Measurements from ENCODE around the gene SHB. TPM values are rescaled to one million over a fixed set of nuclear protein-coding genes. Genes with fewer than 3 reads are reported as not detected.

SHB gene
- total RNA-seq, 2 donors from 2014 or later, result 1.0 to 1.6 TPM

DNA sequence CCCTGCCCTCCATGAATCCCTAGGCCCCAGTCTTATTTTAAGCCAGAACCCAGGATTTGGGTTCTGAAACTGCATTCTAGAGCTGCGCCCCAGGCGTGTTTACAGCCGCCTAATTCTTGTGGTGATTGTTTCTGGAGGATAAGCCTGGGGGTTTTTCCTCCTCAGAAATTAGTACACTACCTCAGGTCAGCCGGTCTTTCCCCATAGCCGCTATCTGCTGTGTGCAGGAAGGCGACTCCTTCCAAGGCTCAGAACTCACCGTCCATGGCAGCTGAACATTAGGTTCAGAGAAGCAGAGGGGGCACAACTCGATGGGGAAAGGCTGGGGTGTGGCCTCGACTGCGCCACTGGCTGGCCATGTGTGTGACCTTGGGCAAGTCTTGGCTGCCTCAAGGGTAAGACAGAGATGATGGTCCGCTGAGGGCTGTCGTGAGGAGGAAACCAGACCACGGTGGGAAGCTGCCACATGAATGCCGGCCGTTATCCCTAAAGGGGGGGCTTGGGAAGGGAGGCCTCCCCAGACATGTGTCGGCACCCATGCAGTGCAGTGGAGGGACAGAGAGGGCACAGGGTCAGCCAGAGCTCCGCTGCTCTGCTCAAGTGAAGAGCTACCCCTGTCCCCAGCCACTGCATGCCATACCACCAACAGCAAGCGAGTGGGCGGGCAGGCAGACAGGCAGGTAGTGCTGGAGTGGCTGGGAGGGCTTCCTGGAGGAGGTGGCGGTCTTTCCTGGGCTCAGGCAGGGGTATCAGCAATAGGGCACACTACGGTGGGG lies 28.9 kb downstream of the SHB start:
- H3K27me3 Mint-ChIP-seq (ENCODE audit: low read depth), result no peaks in the 10 kb centered on the region
- no peak overlapping the region for H3K4me3 Mint-ChIP-seq
- H3K36me3 Mint-ChIP-seq (ENCODE audit: insufficient read depth in 2 of 2), result no peaks in the 10 kb centered on the region
- H3K27ac Mint-ChIP-seq, result no peak overlapping the region
- no peaks in the 10 kb centered on the region for H3K9me3 Mint-ChIP-seq
- DNase-seq, result no peak
- no peaks in the 10 kb centered on the region for H3K4me1 Mint-ChIP-seq (ENCODE audit: low read depth)
- no peak for ATAC-seq (replicated peaks in 1 of 2)

DNA sequence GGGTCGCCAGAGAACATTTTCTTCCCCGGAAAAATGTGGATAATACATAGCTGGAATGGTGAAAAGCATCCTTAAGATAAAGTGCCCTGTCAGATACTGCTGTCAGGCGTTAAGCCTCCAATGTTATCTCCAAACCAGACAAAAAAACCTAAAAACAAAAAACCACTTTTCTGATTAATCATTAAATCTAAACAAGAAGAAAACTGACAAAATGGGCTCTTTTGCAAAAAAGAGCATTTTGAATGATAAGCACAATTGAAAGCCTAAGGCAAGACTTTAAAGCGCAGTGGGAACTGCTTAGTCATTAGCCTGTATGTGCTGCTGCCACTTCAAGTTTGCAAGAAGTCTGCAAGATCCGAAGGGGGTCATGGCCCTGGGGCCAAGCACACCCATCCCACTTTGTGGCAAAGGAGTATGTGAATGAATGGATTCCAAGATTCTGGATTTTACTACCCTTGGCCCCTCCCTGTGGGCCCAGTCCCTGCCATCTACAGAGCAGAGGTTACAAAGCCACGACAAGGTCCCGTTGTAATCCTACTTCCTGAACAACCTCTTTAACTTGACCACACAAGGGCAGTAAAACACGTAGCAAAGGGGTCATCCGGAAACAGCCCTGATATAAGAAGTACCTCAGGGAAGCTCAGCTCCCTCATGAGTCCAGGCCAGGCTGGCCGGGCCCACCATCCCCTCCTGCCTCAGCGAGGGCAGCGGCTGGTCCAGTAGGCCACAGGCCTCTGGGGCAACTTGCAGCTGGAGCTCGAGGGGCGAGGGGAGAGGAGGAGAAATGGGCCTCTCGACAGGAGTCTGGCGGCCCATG lies 29.7 kb downstream of the SHB start:
- Mint-ChIP-seq H3K36me3 (ENCODE audit: insufficient read depth in 2 of 2) (no peaks in the 10 kb centered on the region), H3K4me1 (ENCODE audit: low read depth) (no peaks in the 10 kb centered on the region), H3K9me3 (no peaks in the 10 kb centered on the region), H3K27ac (no peak overlapping the region), H3K27me3 (ENCODE audit: low read depth) (no peaks in the 10 kb centered on the region), H3K4me3 (no peak overlapping the region)
- ATAC-seq (replicated peaks in 1 of 2) (no peak), DNase-seq (no peak)

DNA sequence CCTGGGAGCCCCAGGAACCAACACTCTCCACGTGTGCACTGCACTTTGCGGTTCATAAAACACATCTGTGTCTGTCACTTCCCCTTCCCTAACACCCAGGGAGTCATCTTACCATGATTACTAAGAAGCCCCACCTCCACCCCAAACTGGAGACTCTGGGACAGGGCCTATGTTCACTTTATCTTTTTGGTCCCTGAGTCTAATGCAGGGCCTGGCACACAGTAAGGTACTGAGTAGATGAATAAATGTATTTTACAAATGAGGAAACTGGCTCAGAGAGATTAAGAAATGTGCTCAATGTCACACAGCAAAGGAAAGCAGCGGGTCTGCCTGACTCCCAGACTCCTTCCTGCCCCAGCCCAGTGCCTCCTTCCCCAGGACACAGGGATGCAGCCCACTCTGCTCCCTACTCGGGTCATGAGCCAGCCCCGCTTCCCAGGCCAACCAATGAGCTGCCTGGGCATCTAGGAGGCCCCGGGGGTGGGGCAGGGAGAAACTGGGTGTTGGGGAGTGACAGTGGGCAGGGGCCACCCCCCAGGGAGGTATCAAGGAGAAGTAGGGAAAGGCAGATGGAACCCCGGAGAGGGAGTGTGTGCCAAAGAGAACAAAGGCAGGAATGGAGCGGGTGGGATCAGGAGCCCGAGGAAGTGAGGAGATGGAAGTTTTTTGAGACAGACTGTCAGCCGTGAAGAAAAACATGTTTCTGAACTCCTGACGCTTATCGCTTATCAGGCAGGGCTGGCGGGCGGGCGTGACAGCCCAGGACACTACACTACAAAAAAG lies 30.5 kb downstream of the SHB start:
- Mint-ChIP-seq H3K9me3 (no peaks in the 10 kb centered on the region), H3K36me3 (ENCODE audit: insufficient read depth in 2 of 2) (no peaks in the 10 kb centered on the region), H3K27me3 (ENCODE audit: low read depth) (no peaks in the 10 kb centered on the region), H3K27ac (no peak overlapping the region), H3K4me3 (no peak overlapping the region), H3K4me1 (ENCODE audit: low read depth) (no peaks in the 10 kb centered on the region)
- ATAC-seq (replicated peaks in 1 of 2) (no peak), DNase-seq (no peak)

DNA sequence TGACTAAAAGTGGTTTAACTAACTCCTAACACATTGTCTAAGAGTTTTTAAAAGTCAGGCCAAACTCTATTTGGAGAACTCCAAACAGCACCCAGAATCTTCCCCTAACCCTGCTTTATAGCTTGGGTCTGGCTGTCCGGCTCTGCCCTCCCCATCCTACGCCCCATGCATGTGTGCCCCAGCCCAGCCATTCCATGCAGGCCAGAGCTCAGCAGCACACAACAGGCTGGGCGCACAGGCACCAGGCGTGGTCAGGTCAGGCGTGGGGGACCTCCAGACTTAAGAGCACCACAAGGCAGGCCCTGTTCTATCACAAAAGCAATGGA lies 31.1 kb downstream of the SHB start:
- DNase-seq (no peak), ATAC-seq (replicated peaks in 1 of 2) (no peak)
- H3K4me3 Mint-ChIP-seq, result no peak overlapping the region
- H3K27ac Mint-ChIP-seq, result no peak overlapping the region
- H3K4me1 Mint-ChIP-seq (ENCODE audit: low read depth), result no peaks in the 10 kb centered on the region
- H3K27me3 Mint-ChIP-seq (ENCODE audit: low read depth), result no peaks in the 10 kb centered on the region
- H3K9me3 Mint-ChIP-seq, result no peaks in the 10 kb centered on the region
- no peaks in the 10 kb centered on the region for H3K36me3 Mint-ChIP-seq (ENCODE audit: insufficient read depth in 2 of 2)

GRCh38 chr9:38036359-38037084 lies 32.5 kb downstream of the SHB start:
- no peaks in the 10 kb centered on the region for H3K36me3 Mint-ChIP-seq (ENCODE audit: insufficient read depth in 2 of 2)
- no peak for ATAC-seq (replicated peaks in 1 of 2)
- no peaks in the 10 kb centered on the region for H3K9me3 Mint-ChIP-seq
- no peak overlapping the region for H3K27ac Mint-ChIP-seq
- H3K4me1 Mint-ChIP-seq (ENCODE audit: low read depth), result no peaks in the 10 kb centered on the region
- no peaks in the 10 kb centered on the region for H3K27me3 Mint-ChIP-seq (ENCODE audit: low read depth)
- no peak for DNase-seq
- H3K4me3 Mint-ChIP-seq, result no peak overlapping the region

GRCh38 chr9:38035873-38036272 lies 33.2 kb downstream of the SHB start:
- Mint-ChIP-seq H3K36me3 (ENCODE audit: insufficient read depth in 2 of 2) (no peaks in the 10 kb centered on the region), H3K9me3 (no peaks in the 10 kb centered on the region), H3K4me1 (ENCODE audit: low read depth) (no peaks in the 10 kb centered on the region), H3K4me3 (no peak overlapping the region), H3K27me3 (ENCODE audit: low read depth) (no peaks in the 10 kb centered on the region), H3K27ac (no peak overlapping the region)
- no peak for DNase-seq
- ATAC-seq (replicated peaks in 1 of 2), result peak; percentile 25 to 55

DNA sequence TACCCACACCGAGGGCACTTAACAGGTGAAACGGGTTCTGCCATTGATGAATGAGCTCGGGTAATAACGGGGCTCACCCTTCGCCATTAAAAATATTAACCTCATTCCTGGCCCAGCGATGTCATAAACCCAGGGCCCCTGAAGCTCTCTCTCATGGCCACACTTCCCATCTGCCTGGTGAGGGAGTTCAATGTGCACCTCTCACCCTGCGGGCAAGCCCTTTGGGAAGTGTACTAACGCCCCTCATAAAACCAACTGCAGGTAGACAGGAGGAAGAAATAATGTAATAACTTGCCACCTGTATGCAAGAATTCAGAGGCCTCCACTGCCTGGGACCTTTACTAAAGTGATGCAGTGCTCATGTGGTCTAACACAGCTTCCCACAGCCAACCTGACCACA lies 35.1 kb downstream of the SHB start:
- Mint-ChIP-seq H3K9me3 (no peaks in the 10 kb centered on the region), H3K27me3 (ENCODE audit: low read depth) (no peaks in the 10 kb centered on the region), H3K36me3 (ENCODE audit: insufficient read depth in 2 of 2) (no peaks in the 10 kb centered on the region), H3K4me3 (no peak overlapping the region), H3K27ac (no peak overlapping the region), H3K4me1 (ENCODE audit: low read depth) (peaks cover 7% of the 10 kb centered on the region)
- DNase-seq (no peak), ATAC-seq (replicated peaks in 1 of 2) (no peak)

DNA sequence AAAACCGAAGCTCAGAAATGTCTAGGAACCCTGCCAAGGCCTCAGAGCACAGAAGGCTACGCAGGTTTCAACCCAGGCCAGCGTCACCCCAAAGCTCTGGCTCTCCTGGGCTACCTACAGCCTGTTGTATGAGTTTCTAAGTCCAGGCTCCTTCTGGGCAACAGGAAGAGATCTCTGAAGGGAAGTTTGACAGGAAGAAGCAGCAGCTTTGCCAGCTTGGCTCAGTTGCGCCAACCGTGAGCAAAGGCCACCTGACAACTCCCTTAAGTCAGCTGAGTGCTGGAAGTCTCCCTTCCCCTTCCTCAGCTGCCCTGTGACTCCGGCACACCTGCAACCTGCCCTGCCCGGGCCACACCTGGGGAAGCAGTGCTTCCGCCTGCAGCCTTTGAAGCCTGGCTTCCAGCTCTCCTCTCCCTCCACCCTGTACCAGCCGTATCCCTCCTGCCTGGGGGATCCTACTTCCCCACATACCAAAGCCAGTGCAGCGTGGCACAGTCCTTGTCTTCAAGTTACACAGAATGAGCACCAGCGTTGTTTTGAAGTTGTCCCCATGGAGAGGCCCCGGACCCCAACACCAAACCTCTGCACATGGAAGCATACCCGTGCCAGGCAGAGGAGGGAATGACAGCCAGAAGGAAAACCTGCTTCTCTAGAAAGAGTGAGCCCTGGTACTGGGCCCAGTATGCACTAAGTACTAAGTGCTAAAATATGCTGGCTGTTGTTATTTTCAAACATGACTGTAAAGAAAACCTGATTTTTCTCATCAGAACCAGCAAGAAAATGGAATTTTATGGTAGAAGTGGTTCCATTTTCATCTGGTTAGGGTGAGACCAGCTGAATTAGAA lies 36.5 kb downstream of the SHB start:
- no peaks in the 10 kb centered on the region for H3K27me3 Mint-ChIP-seq (ENCODE audit: low read depth)
- ATAC-seq (replicated peaks in 1 of 2), result no peak
- H3K4me3 Mint-ChIP-seq, result no peak overlapping the region
- DNase-seq, result no peak
- H3K4me1 Mint-ChIP-seq (ENCODE audit: low read depth), result peaks cover 7% of the 10 kb centered on the region
- H3K36me3 Mint-ChIP-seq (ENCODE audit: insufficient read depth in 2 of 2), result no peaks in the 10 kb centered on the region
- no peaks in the 10 kb centered on the region for H3K9me3 Mint-ChIP-seq
- no peak overlapping the region for H3K27ac Mint-ChIP-seq

- Mint-ChIP-seq H3K4me1 (ENCODE audit: low read depth) (peaks cover 7% of the 10 kb centered on the region), H3K27me3 (ENCODE audit: low read depth) (no peaks in the 10 kb centered on the region), H3K27ac (no peak overlapping the region), H3K4me3 (no peak overlapping the region), H3K36me3 (ENCODE audit: insufficient read depth in 2 of 2) (no peaks in the 10 kb centered on the region), H3K9me3 (no peaks in the 10 kb centered on the region)
- DNase-seq, result no peak
- ATAC-seq (replicated peaks in 1 of 2), result no peak
Measured at GRCh38 chr9:38031594-38031993, 37.4 kb downstream of the SHB start.

DNA sequence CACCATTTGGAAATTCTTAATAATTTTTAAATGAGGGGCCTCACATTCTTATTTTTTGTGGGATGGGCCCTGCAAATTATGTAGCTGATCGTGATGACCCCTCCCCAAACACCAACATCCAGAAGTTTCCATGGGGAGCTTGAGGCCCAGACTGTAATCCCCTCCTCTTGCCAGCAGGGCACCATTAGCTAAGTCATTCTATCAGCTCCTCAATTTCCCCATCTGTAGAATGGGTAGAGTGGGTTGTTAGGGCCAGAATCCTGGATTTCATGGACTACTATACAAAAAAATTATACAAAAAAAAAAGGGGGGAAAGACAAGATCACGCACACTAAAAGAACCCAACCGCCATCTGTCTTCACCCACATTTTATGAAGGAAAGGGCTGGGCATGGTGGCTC lies 38.4 kb downstream of the SHB start:
- H3K36me3 Mint-ChIP-seq (ENCODE audit: insufficient read depth in 2 of 2), result no peaks in the 10 kb centered on the region
- DNase-seq, result no peak
- peaks cover 7% of the 10 kb centered on the region for H3K4me1 Mint-ChIP-seq (ENCODE audit: low read depth)
- no peaks in the 10 kb centered on the region for H3K27me3 Mint-ChIP-seq (ENCODE audit: low read depth)
- no peak overlapping the region for H3K4me3 Mint-ChIP-seq
- H3K27ac Mint-ChIP-seq, result no peak overlapping the region
- H3K9me3 Mint-ChIP-seq, result no peaks in the 10 kb centered on the region
- no peak for ATAC-seq (replicated peaks in 1 of 2)

GRCh38 chr9:38029915-38030638 lies 39.0 kb downstream of the SHB start:
- Mint-ChIP-seq H3K4me3 (no peak overlapping the region), H3K36me3 (ENCODE audit: insufficient read depth in 2 of 2) (no peaks in the 10 kb centered on the region), H3K4me1 (ENCODE audit: low read depth) (peaks cover 7% of the 10 kb centered on the region), H3K27ac (no peak overlapping the region), H3K27me3 (ENCODE audit: low read depth) (no peaks in the 10 kb centered on the region), H3K9me3 (no peaks in the 10 kb centered on the region)
- ATAC-seq (replicated peaks in 1 of 2) (peak in 1 of 2 donors; percentile 13), DNase-seq (no peak)

DNA sequence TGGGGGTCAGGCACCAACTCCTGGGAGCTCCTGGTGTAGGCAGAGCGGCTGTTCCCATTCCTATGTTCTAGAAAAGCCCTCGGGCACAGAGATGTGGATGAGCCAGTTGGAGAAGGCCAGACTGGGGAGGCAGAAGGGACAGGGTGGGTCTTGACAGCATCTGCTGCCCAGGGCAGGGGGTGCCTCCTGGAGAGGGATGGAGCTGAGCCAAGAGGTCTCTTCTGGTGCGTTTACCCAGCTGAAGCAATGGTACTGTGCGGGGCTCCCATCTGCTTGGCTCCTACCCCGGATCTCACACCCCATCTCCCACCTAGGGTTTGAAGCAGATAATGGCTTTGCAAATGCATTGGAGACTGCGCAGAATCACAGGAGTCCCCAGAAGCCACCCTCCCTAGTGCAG lies 41.3 kb downstream of the SHB start:
- H3K27ac Mint-ChIP-seq, result no peak overlapping the region
- ATAC-seq (replicated peaks in 1 of 2), result no peak
- no peak for DNase-seq
- no peak overlapping the region for H3K4me3 Mint-ChIP-seq
- H3K27me3 Mint-ChIP-seq (ENCODE audit: low read depth), result no peaks in the 10 kb centered on the region
- H3K4me1 Mint-ChIP-seq (ENCODE audit: low read depth), result peaks cover 7% of the 10 kb centered on the region
- H3K9me3 Mint-ChIP-seq, result no peaks in the 10 kb centered on the region
- no peaks in the 10 kb centered on the region for H3K36me3 Mint-ChIP-seq (ENCODE audit: insufficient read depth in 2 of 2)

Data from activated T-cell treated with anti-CD3 and anti-CD28 coated beads, Interleukin-2, amount 50 U/mL, for 72 hours (primary cell).